Endodermal cell (in vitro differentiated cells): ENCODE results near the gene SLC37A3. TPM values are rescaled to one million over a fixed set of nuclear protein-coding genes. Genes with fewer than 3 reads are reported as not detected.
A peak's percentile ranks its signal among the peaks of the same experiment; 100 is the strongest.
"Not testable (repeated sequence)": the region's sequence is repeated elsewhere in the genome, so short reads cannot be mapped to it uniquely, and the experiment has no call there.

Source experiments
- DNase-seq: peaks from one replicate; pipeline ENCODE4 v3.0.0-alpha.2; 2017
- H3K27ac ChIP-seq: 2 replicates; pipeline ENCODE4 v1.5.1; 2013; ENCODE audit warnings: mild to moderate bottlenecking, low read depth, low read length, moderate library complexity
- H3K27me3 ChIP-seq: 2 replicates; pipeline ENCODE4 v1.6.1; 2013; ENCODE audit warnings: mild to moderate bottlenecking, low read length, moderate library complexity; ENCODE audit not compliant: insufficient read depth, control insufficient read depth, poor library complexity, severe bottlenecking
- H3K36me3 ChIP-seq: 2 replicates; pipeline ENCODE4 v1.7.0; 2013; ENCODE audit warnings: mild to moderate bottlenecking, low read length, moderate library complexity; ENCODE audit not compliant: control insufficient read depth, insufficient read depth
- H3K4me1 ChIP-seq: one replicate; pipeline ENCODE4 v1.7.0; 2013; ENCODE audit warnings: low read length; ENCODE audit not compliant: control insufficient read depth, insufficient read depth
- H3K4me3 ChIP-seq: 2 replicates; pipeline ENCODE4 v1.5.1; 2013; ENCODE audit warnings: mild to moderate bottlenecking, low read length, moderate library complexity
- H3K9ac ChIP-seq: 2 replicates; pipeline ENCODE4 v1.6.1; 2013; ENCODE audit warnings: mild to moderate bottlenecking, low read length, moderate library complexity; ENCODE audit not compliant: poor library complexity, severe bottlenecking; ENCODE audit errors: extremely low read depth
- H3K9me3 ChIP-seq: 2 replicates; pipeline ENCODE4 v1.6.1; 2013; ENCODE audit warnings: mild to moderate bottlenecking, low read length, moderate library complexity; ENCODE audit not compliant: control insufficient read depth
- H3K27ac Mint-ChIP-seq: 2 replicates; pipeline ENCODE4 v1.8.0; 2020; ENCODE audit warnings: mixed read lengths
- H3K27me3 Mint-ChIP-seq: 2 replicates; pipeline ENCODE4 v1.8.0; 2021; ENCODE audit warnings: mild to moderate bottlenecking, mixed read lengths; ENCODE audit not compliant: insufficient read depth
- H3K36me3 Mint-ChIP-seq: 2 replicates; pipeline ENCODE4 v1.8.0; 2020; ENCODE audit warnings: low read depth, mixed read lengths
- H3K4me1 Mint-ChIP-seq: 2 replicates; pipeline ENCODE4 v1.8.0; 2020; ENCODE audit warnings: mixed read lengths
- H3K4me3 Mint-ChIP-seq: 2 replicates; pipeline ENCODE4 v1.8.0; 2020; ENCODE audit warnings: mild to moderate bottlenecking, moderate library complexity, mixed read lengths
- H3K9me3 Mint-ChIP-seq: 2 replicates; pipeline ENCODE4 v1.8.0; 2020; ENCODE audit warnings: mild to moderate bottlenecking, mixed read lengths
- CTCF ChIP-seq: fragments of 200-600 bp; sonication (generic); conservative IDR thresholded peaks from 2 replicates; pipeline ENCODE4 v1.5.0; 2021; ENCODE audit warnings: antibody characterized with exemption, mild to moderate bottlenecking
- WGBS, 2 experiments: methylation state at CpG; one replicate each; pipeline versions ENCODE4 v1.1.5 to v1.1.7; 2013; ENCODE audit warnings: missing lambda C conversion rate in 2 of 2, mixed read lengths in 1 of 2; ENCODE audit not compliant: insufficient coverage in 1 of 2, insufficient read length in 1 of 2; 5-methylcytosine and 5-hydroxymethylcytosine counted together
- total RNA-seq, 2 donors: library from RNA; stranded (reverse); fragmentation: NEBNext Ultra II Directional in 1 of 2; extraction: Animal tissue kit (Norgen Biotek cat#: 25700) in 1 of 2; gene quantifications; 2 replicates in 1 of 2; 3 replicates in 1 of 2; pipeline ENCODE4 v1.2.1, GENCODE V29; 2021

SLC37A3 gene
- total RNA-seq, 2 donors from 2014 or later: 55.4 to 60.5 TPM

GRCh38 chr7:140342727-140343514 is 55.4 kb downstream of the SLC37A3 start:
- 79% methylated on average over 9 to 13 of the region's 13 CpGs for WGBS, 2 experiments
- no peak overlapping the region for H3K9ac ChIP-seq
- H3K27ac ChIP-seq: no peak overlapping the region
- H3K9me3 Mint-ChIP-seq: peaks cover 2% of the 10 kb centered on the region
- H3K4me1 Mint-ChIP-seq: no peaks in the 10 kb centered on the region
- H3K36me3 Mint-ChIP-seq: peaks cover 74% of the 10 kb centered on the region
- H3K4me1 ChIP-seq: no peaks in the 10 kb centered on the region
- DNase-seq: peak; percentile 84
- TF ChIP-seq CTCF: peak; percentile 87
- H3K4me3 Mint-ChIP-seq: no peak overlapping the region
- H3K27me3 ChIP-seq: no peaks in the 10 kb centered on the region
- no peak overlapping the region for H3K27ac Mint-ChIP-seq
- no peak overlapping the region for H3K4me3 ChIP-seq
- no peaks in the 10 kb centered on the region for H3K9me3 ChIP-seq
- no peaks in the 10 kb centered on the region for H3K27me3 Mint-ChIP-seq
- H3K36me3 ChIP-seq: peaks cover 69% of the 10 kb centered on the region

- H3K9ac ChIP-seq, H3K27ac ChIP-seq, H3K9me3 ChIP-seq, H3K4me1 Mint-ChIP-seq, H3K27ac Mint-ChIP-seq, H3K27me3 ChIP-seq, DNase-seq, H3K27me3 Mint-ChIP-seq, H3K4me3 ChIP-seq, H3K4me3 Mint-ChIP-seq, H3K9me3 Mint-ChIP-seq, H3K4me1 ChIP-seq: not testable (repeated sequence)
- peaks cover 66% of the 10 kb centered on the region for H3K36me3 ChIP-seq
- WGBS, 2 experiments: 100% methylated on average over 1 of the region's 1 CpG; no CpG with 5 or more reads in 1 of the 2 experiments
- H3K36me3 Mint-ChIP-seq: peaks cover 74% of the 10 kb centered on the region
Observed at GRCh38 chr7:140338959-140339358, 59.4 kb downstream of the SLC37A3 start.

GRCh38 chr7:140334341-140335057 is 63.8 kb downstream of the SLC37A3 start:
- Mint-ChIP-seq H3K4me1 (no peaks in the 10 kb centered on the region), H3K9me3 (peaks cover 2% of the 10 kb centered on the region), H3K27ac (no peak overlapping the region), H3K4me3 (no peak overlapping the region), H3K27me3 (no peaks in the 10 kb centered on the region), H3K36me3 (peaks cover 53% of the 10 kb centered on the region)
- no peak for TF ChIP-seq CTCF
- 92 to 95% methylated on average over 6 to 8 of the region's 8 CpGs for WGBS, 2 experiments
- no peak overlapping the region for H3K4me3 ChIP-seq
- H3K9me3 ChIP-seq: no peaks in the 10 kb centered on the region
- H3K4me1 ChIP-seq: no peaks in the 10 kb centered on the region
- peak overlapping the region; percentile 30 for H3K27ac ChIP-seq
- DNase-seq: no peak
- H3K36me3 ChIP-seq: peaks cover 39% of the 10 kb centered on the region
- no peaks in the 10 kb centered on the region for H3K27me3 ChIP-seq
- no peak overlapping the region for H3K9ac ChIP-seq
